ENCODE data around the gene RNU6-9.

The RNU6-9 gene

GRCh38 chr19:924553-925086, 31.3 kb downstream of the RNU6-9 start:
- peaks cover 7% of the 10 kb centered on the region for H3K36me3 ChIP-seq
- H3K4me1 ChIP-seq (ENCODE audit: control insufficient read depth in 1 of 2, insufficient read depth in 1 of 2, low read depth in 1 of 2, low read length in 1 of 2), result peaks cover 48 to 72% of the 10 kb centered on the region in 2 experiments
- H3K27me3 ChIP-seq, result peaks cover 20% of the 10 kb centered on the region
- no peaks in the 10 kb centered on the region for H3K9me3 ChIP-seq
- TF ChIP-seq CTCF (IDR thresholded peaks at IDR 0.05), result no peak
- peak overlapping the region; percentile 95 for H3K27ac ChIP-seq
- peak overlapping the region; percentile 94 to 95 for H3K4me3 ChIP-seq (ENCODE audit: low read depth in 1 of 2, low read length in 1 of 2)

GRCh38 chr19:925087-925525, 31.8 kb downstream of the RNU6-9 start:
- H3K27me3 ChIP-seq, result peaks cover 16% of the 10 kb centered on the region
- no peaks in the 10 kb centered on the region for H3K9me3 ChIP-seq
- H3K27ac ChIP-seq, result peak overlapping the region; percentile 95
- H3K4me1 ChIP-seq (ENCODE audit: control insufficient read depth in 1 of 2, insufficient read depth in 1 of 2, low read depth in 1 of 2, low read length in 1 of 2), result peaks cover 48 to 72% of the 10 kb centered on the region in 2 experiments
- TF ChIP-seq CTCF (IDR thresholded peaks at IDR 0.05), result no peak
- H3K4me3 ChIP-seq (ENCODE audit: low read depth in 1 of 2, low read length in 1 of 2), result peak overlapping the region; percentile 94 to 95
- peaks cover 12% of the 10 kb centered on the region for H3K36me3 ChIP-seq

GRCh38 chr19:925526-926322, 32.4 kb downstream of the RNU6-9 start, which contains the start of gene ARID3A:
Gene ARID3A (plus strand): TSS chr19:926035. CDS start chr19:929529, 3,494 bp downstream.
- TF ChIP-seq CTCF (IDR thresholded peaks at IDR 0.05), result peak; percentile 23
- Histone ChIP-seq H3K4me3 (ENCODE audit: low read depth in 1 of 2, low read length in 1 of 2) (peak within 1 kb of the TSS; percentile 94 to 95), H3K9me3 (no peaks in the 10 kb centered on the region)

GRCh38 chr19:926323-926588, 33.0 kb downstream of the RNU6-9 start:
- Histone ChIP-seq H3K27ac (peak overlapping the region; percentile 95), H3K27me3 (peaks cover 4% of the 10 kb centered on the region), H3K36me3 (peaks cover 24% of the 10 kb centered on the region), H3K9me3 (no peaks in the 10 kb centered on the region), H3K4me1 (ENCODE audit: control insufficient read depth in 1 of 2, insufficient read depth in 1 of 2, low read depth in 1 of 2, low read length in 1 of 2) (peaks cover 45 to 70% of the 10 kb centered on the region in 2 experiments), H3K4me3 (ENCODE audit: low read depth in 1 of 2, low read length in 1 of 2) (peak overlapping the region; percentile 94 to 95)
- no peak for TF ChIP-seq CTCF (IDR thresholded peaks at IDR 0.05)

More at GRCh38 chr19:925526-926322, 32.4 kb downstream of the RNU6-9 start, which contains the start of gene ARID3A:
- peaks cover 9% of the 10 kb centered on the region for H3K27me3 ChIP-seq
- H3K27ac ChIP-seq, result peak within 1 kb of the TSS; percentile 95
- H3K4me1 ChIP-seq (ENCODE audit: control insufficient read depth in 1 of 2, insufficient read depth in 1 of 2, low read depth in 1 of 2, low read length in 1 of 2), result peaks cover 44 to 70% of the 10 kb centered on the region in 2 experiments
- peaks cover 18% of the 10 kb centered on the region for H3K36me3 ChIP-seq

GRCh38 chr19:926589-927350, 33.5 kb downstream of the RNU6-9 start:
- peak overlapping the region; percentile 94 to 95 for H3K4me3 ChIP-seq (ENCODE audit: low read depth in 1 of 2, low read length in 1 of 2)
- no peak for TF ChIP-seq CTCF (IDR thresholded peaks at IDR 0.05)
- H3K9me3 ChIP-seq, result no peaks in the 10 kb centered on the region

More at GRCh38 chr19:926589-927350, 33.5 kb downstream of the RNU6-9 start:
- no peaks in the 10 kb centered on the region for H3K27me3 ChIP-seq
- peaks cover 27% of the 10 kb centered on the region for H3K36me3 ChIP-seq
- H3K4me1 ChIP-seq (ENCODE audit: control insufficient read depth in 1 of 2, insufficient read depth in 1 of 2, low read depth in 1 of 2, low read length in 1 of 2), result peaks cover 47 to 67% of the 10 kb centered on the region in 2 experiments
- H3K27ac ChIP-seq, result peak overlapping the region; percentile 95

Measured in neutrophil (primary cell).